ENCODE data around the gene APLP2. TPM values are rescaled to one million over a fixed set of nuclear protein-coding genes. Genes with fewer than 3 reads are reported as not detected.

APLP2 gene
- polyA plus RNA-seq, 1 donor from 2014 or later: 226 TPM

DNA sequence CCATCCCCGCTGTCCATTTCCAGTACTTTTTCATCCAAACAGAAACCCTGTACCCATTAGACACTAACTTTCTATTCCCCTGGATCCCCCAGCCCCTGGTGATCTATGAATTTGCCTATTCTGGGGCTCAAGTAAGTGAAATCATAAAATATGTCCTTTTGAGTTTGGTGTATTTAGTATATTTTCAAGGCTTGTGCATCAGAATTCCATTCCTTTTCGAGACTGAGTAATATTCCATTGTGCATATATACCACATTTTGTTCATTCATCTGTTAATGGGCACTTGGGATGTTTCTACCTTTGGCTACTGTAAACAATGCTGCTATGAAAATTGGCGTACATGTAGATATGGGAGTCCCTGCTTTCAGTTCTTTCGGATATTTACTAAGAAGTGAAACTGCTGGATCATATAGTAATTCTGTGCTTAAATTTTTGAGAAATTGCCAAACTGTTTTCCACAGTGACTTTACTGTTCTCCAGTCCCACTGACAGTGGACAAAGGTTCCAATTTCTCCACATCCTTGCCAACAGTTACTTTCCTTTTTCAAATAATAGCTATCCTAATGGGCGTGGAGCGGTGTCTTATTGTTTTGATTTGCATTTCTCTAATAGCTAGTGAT is 16.1 kb downstream of the APLP2 start:
- Histone ChIP-seq H3K4me3 (ENCODE audit: low read length) (no peak overlapping the region), H4K20me1 (ENCODE audit: insufficient read depth) (peaks cover 4% of the 10 kb centered on the region), H3K27me3 (ENCODE audit: insufficient read depth, low read depth, low read length) (no peaks in the 10 kb centered on the region), H2AFZ (ENCODE audit: low read depth, low read length) (no peak overlapping the region), H3K36me3 (ENCODE audit: insufficient read depth, low read length) (no peaks in the 10 kb centered on the region), H3K4me2 (ENCODE audit: low read length) (no peak overlapping the region), H3K27ac (ENCODE audit: low read length) (no peak overlapping the region), H3K9ac (ENCODE audit: low read length) (no peak overlapping the region), H3K9me3 (ENCODE audit: low read length) (no peaks in the 10 kb centered on the region), H3K9me2 (ENCODE audit: insufficient read depth, low read length) (no peaks in the 10 kb centered on the region), H3K79me2 (replicated peaks; ENCODE audit: insufficient read depth, low read length) (peaks cover 90% of the 10 kb centered on the region), H3F3A (ENCODE audit: insufficient read depth, low read length, poor library complexity, severe bottlenecking) (no peaks in the 10 kb centered on the region)
- no peak for TF ChIP-seq SMC3 (conservative IDR thresholded peaks at IDR 0.05; ENCODE audit: poor library complexity)
- TF ChIP-seq RAD21 (conservative IDR thresholded peaks at IDR 0.05): no peak
- TF ChIP-seq, protein P1, sequence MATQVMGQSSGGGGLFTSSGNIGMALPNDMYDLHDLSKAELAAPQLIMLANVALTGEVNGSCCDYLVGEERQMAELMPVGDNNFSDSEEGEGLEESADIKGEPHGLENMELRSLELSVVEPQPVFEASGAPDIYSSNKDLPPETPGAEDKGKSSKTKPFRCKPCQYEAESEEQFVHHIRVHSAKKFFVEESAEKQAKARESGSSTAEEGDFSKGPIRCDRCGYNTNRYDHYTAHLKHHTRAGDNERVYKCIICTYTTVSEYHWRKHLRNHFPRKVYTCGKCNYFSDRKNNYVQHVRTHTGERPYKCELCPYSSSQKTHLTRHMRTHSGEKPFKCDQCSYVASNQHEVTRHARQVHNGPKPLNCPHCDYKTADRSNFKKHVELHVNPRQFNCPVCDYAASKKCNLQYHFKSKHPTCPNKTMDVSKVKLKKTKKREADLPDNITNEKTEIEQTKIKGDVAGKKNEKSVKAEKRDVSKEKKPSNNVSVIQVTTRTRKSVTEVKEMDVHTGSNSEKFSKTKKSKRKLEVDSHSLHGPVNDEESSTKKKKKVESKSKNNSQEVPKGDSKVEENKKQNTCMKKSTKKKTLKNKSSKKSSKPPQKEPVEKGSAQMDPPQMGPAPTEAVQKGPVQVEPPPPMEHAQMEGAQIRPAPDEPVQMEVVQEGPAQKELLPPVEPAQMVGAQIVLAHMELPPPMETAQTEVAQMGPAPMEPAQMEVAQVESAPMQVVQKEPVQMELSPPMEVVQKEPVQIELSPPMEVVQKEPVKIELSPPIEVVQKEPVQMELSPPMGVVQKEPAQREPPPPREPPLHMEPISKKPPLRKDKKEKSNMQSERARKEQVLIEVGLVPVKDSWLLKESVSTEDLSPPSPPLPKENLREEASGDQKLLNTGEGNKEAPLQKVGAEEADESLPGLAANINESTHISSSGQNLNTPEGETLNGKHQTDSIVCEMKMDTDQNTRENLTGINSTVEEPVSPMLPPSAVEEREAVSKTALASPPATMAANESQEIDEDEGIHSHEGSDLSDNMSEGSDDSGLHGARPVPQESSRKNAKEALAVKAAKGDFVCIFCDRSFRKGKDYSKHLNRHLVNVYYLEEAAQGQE (IDR thresholded peaks at IDR 0.05; ENCODE audit: borderline replicate concordance): no peak
- no peak for TF ChIP-seq EP300 (conservative IDR thresholded peaks at IDR 0.05; ENCODE audit: poor library complexity, severe bottlenecking)
- TF ChIP-seq EZH2 (IDR thresholded peaks at IDR 0.05; ENCODE audit: borderline replicate concordance, insufficient read depth, low read length, poor library complexity, severe bottlenecking): no peak
- TF ChIP-seq MXI1 (conservative IDR thresholded peaks at IDR 0.05; ENCODE audit: poor library complexity, severe bottlenecking): no peak
- no peak for TF ChIP-seq POLR2AphosphoS5 (IDR thresholded peaks at IDR 0.05)
- TF ChIP-seq TAF1 (IDR thresholded peaks at IDR 0.05; ENCODE audit: low read depth): no peak
- TF ChIP-seq, protein P2, sequence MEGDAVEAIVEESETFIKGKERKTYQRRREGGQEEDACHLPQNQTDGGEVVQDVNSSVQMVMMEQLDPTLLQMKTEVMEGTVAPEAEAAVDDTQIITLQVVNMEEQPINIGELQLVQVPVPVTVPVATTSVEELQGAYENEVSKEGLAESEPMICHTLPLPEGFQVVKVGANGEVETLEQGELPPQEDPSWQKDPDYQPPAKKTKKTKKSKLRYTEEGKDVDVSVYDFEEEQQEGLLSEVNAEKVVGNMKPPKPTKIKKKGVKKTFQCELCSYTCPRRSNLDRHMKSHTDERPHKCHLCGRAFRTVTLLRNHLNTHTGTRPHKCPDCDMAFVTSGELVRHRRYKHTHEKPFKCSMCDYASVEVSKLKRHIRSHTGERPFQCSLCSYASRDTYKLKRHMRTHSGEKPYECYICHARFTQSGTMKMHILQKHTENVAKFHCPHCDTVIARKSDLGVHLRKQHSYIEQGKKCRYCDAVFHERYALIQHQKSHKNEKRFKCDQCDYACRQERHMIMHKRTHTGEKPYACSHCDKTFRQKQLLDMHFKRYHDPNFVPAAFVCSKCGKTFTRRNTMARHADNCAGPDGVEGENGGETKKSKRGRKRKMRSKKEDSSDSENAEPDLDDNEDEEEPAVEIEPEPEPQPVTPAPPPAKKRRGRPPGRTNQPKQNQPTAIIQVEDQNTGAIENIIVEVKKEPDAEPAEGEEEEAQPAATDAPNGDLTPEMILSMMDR (IDR thresholded peaks at IDR 0.05; ENCODE audit: poor library complexity, severe bottlenecking): no peak

DNA sequence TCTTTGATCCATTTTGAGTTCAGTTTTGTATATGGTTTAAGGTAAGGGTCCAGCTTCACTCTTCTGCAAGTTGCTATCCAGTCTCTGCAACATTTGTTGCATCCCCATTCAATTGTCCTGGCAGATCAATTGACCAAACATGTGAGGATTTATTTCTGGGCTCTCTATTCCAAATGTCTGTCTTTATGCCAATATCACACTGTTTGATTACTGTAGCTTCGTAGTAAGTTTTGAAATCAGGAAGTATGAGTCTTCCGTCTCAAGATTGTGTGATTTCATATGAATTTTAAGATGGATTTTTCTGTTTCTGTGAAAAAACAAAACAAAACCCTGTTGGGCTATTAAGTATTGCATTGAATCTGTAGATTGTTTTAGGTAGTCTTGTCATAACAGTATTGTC is 17.0 kb downstream of the APLP2 start:
- Histone ChIP-seq H3F3A (ENCODE audit: insufficient read depth, low read length, poor library complexity, severe bottlenecking) (no peaks in the 10 kb centered on the region), H3K9ac (ENCODE audit: low read length) (no peak overlapping the region), H3K79me2 (replicated peaks; ENCODE audit: insufficient read depth, low read length) (peaks cover 81% of the 10 kb centered on the region), H3K4me2 (ENCODE audit: low read length) (no peak overlapping the region), H3K36me3 (ENCODE audit: insufficient read depth, low read length) (no peaks in the 10 kb centered on the region), H3K9me2 (ENCODE audit: insufficient read depth, low read length) (no peaks in the 10 kb centered on the region), H3K9me3 (ENCODE audit: low read length) (no peaks in the 10 kb centered on the region), H3K27me3 (ENCODE audit: insufficient read depth, low read depth, low read length) (no peaks in the 10 kb centered on the region), H2AFZ (ENCODE audit: low read depth, low read length) (no peak overlapping the region), H3K4me3 (ENCODE audit: low read length) (no peak overlapping the region), H3K27ac (ENCODE audit: low read length) (no peak overlapping the region), H4K20me1 (ENCODE audit: insufficient read depth) (peaks cover 4% of the 10 kb centered on the region)
- TF ChIP-seq, protein P2 (IDR thresholded peaks at IDR 0.05; ENCODE audit: poor library complexity, severe bottlenecking): no peak
- TF ChIP-seq, protein P1 (IDR thresholded peaks at IDR 0.05; ENCODE audit: borderline replicate concordance): no peak

Data from neural cell (in vitro differentiated cells).